NCI-H128 (cell line): Measurements from ENCODE around the gene RPS27A.
A peak's percentile ranks its signal among the peaks of the same experiment; 100 is the strongest.
"Not testable (repeated sequence)": the region's sequence is repeated elsewhere in the genome, so short reads cannot be mapped to it uniquely, and the experiment has no call there.

Experiments
- DNase-seq: peaks from one replicate; lab custom pipeline; 2025; ENCODE audit not compliant: unreplicated experiment; lab: John Stamatoyannopoulos, UW

The RPS27A gene

DNA sequence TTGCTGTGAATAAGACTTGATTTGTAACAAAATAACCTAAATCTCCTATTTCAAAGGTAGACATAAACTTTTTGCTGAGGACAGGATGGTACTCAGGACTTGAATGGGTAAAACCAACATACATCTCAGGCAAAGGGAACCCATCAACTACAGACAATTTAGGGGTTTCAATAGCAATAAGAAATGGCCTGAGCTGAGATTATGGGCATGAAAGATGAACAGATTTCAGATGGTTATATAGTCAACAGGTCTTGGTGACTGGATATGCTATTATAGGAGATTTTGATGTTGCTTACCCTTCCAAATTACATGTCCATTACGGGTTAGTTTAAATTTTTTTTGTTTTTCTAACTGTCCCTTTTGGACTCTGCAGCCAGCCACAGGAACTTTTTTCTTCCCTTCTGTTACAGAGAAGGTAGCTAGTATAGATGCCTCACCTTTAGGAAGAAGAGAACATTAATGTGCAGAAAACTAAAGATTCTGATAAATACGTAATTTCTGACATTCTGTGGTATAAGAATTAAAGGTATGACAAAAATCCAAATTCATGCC lies 4.6 kb downstream of the RPS27A start:
- DNase-seq: no peak

DNA sequence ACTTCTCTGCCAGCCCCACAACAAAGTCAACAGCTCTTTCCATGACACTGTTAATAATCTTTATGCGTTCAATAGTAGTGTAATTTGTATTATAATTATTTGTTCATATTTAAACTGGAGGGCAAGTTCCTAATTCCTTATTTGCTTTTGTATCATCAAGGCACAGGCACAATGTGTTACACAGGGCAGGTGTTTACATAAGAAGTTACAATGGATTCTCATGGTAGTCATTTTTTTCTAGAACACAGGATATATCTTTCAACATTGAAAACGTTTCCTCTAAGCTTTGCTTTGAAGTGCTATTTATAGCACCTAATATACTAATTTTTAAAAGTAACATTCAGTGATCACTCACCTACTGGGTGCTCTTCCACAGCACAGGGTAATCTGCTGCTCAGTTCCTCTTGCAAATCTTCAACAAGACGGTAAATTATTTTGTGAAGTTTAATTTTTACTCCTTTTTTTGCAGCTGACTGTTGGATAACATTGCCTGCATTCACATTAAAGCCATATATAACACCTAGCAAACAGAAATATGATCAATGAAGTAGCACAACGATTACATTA lies 7.3 kb downstream of the RPS27A start:
- no peak for DNase-seq

DNA sequence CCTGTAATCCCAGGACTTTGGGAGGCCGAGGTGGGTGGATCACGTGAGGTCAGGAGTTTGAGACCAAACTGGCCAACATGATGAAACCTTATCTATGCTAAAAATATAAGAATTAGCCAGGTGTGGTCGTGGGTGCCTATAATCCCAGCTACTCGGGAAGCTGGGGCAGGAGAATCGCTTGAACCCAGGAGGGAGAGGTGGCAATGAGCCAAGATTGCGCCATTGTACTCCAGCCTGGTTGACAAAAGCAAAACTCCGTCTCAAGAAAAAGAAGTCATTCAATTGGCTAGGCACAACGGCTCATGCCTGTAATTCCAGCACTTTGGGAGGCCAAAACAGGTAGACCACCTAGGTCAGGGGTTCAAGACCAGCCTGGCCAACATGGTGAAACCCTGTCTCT lies 9.1 kb downstream of the RPS27A start:
- DNase-seq: not testable (repeated sequence)

DNA sequence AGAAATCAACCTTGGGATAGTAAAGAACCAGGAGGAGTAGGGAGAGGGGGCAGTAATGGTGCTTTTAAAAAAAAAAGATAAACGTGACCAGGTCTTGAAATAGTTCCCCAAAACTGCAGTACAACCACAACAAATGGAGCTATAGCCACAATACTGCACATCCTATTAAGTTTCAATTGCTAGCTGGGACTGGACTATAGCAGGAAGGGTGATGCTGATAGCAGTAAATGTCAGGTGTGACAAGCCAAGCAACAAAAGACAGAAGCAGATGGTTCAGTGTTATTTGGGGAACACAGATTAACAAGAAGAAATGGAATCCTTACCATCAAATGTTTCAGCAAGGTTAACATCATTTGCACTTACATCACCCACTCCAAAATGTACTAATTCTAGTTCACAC lies 10.1 kb downstream of the RPS27A start:
- no peak for DNase-seq

DNA sequence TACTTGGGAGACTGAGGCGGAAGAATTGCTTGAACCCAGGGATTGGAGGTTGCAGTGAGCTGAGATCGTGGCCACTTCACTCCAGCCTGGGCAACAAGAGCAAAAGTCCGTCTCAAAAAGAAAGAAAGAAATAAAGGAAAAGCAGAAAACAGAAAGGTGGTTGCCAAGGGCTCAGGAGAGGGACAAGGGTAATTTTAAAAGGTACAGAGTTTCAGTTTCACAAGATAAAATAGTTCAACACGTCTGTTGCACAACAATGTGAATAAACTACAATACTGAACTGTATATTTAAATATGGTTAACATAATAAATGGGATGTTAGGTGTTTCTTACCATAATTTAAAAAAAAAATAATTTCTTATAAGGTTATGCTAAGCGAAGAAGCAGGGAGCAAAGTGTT lies 12.9 kb downstream of the RPS27A start:
- no peak for DNase-seq

DNA sequence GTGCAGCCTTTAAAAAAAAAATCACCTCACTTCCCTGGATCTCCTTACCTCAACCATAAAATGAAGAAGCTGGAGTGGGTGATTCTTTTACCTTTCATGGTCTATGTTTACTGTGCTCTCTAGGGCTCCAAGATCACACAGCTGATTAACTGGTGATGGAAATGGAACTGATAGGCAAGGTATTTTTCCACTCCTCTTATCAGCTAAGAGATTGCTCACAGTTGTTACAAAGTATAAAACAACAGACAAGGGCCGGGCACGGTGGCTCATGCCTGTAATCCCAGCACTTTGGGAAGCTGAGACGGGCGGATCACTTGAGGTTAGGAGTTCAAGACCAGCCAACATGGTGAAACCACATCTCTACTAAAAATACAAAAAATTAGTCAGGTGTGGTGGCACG lies 14.5 kb downstream of the RPS27A start:
- no peak for DNase-seq

DNA sequence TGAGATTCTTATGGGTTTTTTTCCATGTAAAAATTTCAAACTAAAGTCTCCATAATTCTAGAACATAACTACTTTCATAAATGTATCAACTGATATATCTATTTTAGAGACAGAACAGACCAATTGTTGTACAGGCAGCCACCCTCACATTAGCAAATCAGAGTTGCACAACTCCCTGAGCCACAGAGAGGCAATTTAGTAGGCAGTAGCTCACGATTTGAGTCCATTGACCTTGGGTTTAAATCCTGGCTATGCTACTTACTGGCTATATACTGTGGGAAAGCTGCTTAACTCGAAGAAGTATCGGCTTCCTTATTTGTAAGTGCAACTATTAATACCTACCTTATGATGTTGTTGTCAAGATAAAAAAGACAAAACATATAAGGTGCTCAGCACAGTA lies 20.3 kb downstream of the RPS27A start:
- no peak for DNase-seq

DNA sequence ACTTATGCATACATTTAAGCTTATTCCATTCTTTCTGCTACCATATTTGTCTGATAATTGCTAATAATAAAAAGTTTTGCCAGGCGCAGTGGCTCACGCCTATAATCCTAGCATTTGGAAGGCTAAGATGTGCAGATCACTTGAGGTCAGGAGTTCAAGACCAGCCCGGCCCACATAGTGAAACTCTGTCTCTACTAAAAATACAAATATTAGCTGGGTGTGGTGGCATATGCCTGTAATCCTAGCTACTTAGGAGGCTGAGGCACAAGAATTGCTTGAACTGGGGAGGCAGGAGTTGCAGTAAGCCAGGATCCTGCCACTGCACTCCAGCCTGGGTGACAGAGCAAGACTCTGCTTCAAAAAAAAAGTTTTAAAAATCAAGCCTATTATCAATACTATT lies 27.1 kb downstream of the RPS27A start:
- not testable (repeated sequence) for DNase-seq

DNA sequence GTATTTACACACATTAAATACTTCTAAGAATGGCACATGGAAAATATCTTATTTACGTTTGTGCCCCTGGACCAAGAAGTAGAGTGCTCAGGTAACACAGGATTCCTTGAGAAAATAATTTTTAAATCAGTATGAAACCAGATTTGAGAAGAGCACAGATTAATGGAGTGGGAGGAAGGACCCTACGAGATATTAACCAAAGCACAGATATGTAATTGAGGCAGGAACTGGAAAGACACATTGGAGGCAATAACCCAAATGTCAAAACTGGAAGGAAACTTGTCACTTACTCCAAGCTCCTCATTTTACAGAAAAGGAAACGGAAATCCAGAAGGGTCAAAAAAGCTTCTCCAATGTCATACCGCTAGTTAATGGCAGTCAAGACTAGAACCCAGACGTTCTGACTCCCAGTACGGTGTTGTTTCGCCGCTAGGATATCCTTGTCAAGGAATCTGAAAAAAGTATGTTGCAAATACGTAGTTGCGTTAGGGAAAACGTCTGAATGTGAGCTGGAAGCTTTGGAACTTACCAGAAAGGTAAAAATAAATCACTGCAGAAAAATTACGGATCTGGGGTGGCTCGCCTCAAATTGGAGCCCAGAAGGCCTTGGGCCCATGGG lies 35.9 kb downstream of the RPS27A start:
- no peak for DNase-seq

DNA sequence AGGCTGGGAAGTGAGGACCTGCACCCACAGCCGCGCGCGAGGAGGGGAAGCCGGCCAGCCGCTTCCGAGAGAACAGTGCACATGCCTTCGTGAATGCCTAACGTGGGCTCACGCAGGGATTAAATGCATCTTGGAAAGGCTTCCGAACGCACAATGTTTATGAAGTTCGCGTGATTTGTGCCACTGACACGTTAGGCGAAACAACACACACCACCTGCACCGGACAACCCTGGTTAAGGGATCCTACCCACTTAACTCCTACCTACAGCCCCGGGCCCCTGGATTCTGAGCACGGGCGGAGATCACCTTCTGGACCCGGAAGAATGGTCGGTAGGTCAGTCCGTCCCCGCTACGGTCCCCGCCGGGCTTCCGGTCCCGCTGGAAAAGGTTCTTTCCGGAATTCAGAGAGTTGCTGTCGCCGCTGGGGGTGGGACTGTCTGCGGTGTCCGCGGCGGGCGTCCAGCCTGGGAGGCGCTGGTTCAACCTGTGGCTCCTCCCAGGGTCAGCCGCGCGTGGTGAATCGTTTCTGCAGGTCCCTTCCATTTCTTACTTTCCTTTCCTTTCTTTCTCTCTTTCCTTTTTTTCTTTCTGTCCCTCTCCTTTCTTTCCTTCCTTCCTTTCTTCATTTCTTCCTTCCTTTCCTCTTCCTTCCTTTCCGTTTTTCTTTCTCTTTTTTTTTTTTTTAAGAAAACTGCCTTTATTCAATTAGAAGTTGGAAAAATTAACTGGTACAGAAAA lies 36.6 kb downstream of the RPS27A start, which contains the start of gene MTIF2:
MTIF2 (minus strand) TSS at position 325 of the 738 bp plus-strand sequence. CDS start 5,373 bp downstream, outside the sequence.
- DNase-seq: peak; percentile 86

DNA sequence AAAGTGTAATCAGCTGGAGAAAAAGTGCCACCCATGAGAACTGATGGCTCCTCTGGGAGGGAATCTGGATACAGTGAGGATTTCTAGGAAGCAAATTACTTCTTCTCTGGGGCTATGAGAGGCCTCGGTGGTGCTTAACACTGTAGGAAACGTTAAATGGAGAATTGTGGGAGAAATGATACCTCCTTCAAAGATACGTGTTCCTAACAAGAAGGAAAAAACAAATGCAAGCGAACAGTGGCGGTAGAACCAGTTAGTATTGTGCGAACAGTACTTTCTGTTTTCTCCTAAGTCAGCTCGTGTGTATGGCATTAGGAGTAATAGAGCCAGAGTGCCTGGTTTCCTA lies 37.1 kb downstream of the RPS27A start:
- no peak for DNase-seq

DNA sequence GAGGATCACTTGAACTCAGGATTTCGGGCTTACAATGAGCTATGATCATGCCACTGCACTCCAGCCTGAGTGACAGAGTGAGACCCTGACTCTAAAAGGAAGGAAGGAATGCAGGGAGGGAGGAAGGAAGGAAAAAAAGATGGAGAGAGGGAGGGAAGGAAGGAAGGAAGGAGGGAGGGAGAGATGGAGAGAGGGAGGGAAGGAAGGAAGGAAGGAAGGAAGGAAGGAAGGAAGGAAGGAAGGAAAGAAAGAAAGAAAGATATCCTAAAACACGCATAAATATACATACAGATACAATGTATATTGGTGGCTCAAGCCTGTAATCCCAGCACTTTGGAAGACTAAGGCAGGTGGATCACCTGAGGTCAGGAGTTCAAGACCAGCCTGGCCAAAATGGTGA lies 41.9 kb downstream of the RPS27A start:
- DNase-seq: not testable (repeated sequence)

DNA sequence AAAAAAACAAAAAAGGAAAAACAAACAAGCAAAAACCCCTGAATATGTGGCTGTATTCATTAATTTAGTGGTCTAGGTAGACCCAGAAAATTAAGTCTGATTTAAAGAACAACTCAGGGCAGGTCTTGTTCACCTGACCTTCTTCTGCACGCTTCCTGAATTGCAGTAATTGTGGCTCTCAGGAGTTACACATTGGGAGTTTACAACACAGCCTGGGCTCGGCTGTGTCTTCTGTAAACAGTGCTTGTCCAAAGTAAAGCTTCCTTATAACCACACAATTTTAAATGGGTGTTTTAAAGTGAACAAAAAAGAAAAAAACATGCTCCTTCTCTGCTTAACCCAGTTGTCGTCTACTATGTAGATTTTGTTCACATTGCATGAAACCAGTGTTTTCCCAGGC lies 44.8 kb downstream of the RPS27A start:
- DNase-seq: no peak

DNA sequence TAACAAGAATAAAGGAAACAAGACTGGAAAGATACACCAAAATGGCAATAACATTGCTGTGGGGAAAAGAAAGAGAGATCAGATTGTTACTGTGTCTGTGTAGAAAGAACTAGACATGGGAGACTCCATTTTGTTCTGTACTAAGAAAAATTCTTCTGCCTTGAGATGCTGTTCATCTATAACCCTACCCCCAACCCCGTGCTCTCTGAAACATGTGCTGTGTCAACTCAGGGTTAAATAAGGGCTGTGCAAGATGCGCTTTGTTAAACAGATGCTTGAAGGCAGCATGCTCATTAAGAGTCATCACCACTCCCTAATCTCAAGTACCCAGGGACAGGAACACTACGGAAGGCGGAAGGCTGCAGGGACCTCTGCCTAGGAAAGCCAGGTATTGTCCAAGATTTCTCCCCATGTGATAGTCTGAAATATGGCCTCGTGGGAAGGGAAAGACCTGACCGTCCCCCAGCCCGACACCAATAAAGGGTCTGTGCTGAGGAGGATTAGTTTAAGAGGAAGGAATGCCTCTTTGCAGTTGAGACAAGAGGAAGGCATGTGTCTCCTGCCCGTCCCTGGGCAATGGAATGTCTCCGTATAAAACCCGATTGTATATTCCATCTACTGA lies 46.8 kb downstream of the RPS27A start:
- DNase-seq: not testable (repeated sequence)

DNA sequence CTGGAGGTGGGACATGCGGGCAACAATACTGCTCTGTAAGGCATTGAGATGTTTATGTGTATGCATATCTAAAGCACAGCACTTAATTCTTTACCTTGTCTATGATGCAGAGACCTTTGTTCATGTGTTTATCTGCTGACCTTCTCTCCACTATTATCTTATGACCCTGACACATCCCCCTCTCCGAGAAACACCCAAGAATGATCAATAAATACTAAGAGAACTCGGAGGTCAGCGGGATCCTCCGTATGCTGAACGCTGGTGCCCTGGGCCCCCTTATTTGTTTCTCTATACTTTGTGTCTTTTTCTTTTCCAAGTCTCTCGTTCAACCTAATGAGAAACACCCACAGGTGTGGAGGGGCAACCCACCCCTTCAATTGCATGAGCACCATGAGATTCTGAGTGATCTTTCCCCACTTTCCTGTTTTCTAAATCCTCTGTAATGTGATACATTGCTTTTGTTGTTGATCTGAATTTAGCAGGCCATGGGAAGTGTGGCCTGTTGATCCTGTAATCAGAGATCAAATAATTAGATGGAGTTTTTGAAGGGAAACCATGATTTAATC lies 47.5 kb downstream of the RPS27A start:
- DNase-seq: not testable (repeated sequence)

DNA sequence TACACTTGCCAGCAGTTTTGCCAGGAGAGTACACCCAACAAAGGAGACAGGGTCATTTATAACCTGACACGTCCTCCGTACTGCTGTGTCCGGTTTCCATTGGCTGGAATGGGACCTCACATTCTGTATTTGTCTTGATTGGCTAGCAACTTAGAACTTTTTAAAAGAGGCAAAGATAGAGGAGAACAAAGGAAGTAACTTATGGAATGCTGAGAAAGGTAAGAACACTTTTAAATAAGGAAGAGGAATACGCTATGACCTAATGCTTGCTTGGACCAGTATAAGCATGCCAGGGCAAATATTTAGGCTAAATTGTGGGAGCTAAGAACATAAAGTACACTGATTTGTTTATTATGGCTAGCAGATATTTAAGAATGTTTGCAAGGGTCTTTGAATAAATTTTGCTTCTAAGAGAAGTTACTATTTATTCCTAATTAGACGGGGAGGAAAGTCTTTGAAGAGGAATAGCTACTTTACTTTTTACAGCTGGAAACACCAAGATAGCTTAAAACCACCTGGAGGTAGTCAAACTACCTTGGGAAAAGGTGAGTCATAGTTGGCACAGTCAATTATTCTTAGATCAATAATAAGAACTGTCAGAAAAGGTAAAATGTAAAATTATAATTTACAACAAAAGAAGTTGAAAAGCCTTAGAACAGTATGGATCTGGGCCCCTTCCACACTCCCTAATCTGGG lies 48.5 kb downstream of the RPS27A start:
- not testable (repeated sequence) for DNase-seq

DNA sequence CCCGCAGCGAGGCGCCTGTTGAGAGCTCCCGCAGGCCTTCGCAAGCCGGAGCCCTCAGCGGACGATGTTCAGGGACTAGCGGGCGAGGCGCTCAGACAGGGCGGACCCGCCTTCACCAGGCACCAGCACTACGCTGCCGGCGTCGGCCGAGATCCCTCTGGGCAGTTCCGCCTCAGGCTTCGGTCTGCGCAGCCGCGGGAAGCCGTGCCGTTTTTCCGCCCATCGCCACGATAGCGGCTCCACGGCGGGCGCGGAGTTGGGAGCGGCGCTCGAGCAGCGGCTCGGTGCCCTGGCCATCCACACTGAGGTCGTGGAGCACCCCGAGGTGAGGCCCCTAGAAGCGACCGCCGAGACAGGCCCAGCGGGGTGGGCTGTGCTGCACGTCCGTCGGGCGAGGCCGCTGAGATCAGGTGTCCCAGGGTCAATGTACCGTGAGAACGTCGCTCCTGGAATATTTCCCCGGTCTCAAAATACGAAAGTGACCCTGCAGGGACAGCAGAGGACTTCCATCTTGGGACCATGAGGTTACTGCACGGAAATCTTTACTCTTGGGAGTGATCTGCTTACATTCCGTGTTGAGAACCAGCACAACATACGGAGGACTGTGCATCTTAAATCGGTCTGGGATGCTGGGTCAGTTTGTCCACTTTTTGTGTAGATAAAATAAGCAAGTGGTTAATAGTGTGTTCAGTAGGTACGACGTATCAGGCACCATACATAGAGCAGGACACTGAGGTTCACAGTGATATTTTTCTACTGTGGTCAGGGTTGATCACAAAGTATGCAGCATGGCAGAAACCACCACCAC lies 49.8 kb downstream of the RPS27A start:
- peak; percentile 60 for DNase-seq

DNA sequence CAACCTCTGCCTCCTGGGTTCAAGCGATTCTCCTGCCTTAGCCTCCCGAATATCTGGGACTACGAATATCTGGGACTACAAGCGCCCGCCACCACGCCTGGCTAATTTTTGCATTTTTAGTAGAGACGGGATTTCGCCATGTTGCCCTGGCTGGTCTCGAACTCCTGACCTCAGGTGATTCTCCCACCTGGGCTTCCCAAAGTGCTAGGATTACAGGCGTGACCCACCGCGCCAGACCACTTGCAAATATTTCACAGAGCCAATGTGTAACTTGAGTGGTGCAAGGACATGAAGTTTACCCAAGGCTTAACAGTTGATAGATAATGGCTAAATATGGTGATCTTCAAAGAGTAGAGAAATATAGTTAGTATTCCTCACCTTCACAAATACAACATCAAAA lies 50.6 kb downstream of the RPS27A start:
- DNase-seq: no peak
